Activated T-cell treated with anti-CD3 and anti-CD28 coated beads, Interleukin-2, amount 50 U/mL, for 4 hours (primary cell): Measurements from ENCODE around the gene MAGEA4. TPM values are rescaled to one million over a fixed set of nuclear protein-coding genes. Genes with fewer than 3 reads are reported as not detected.
"Not testable (repeated sequence)": the region's sequence is repeated elsewhere in the genome, so short reads cannot be mapped to it uniquely, and the experiment has no call there.

ENCODE experiments used
- ATAC-seq, 2 donors: fragments of 200-7000 bp; cut with Tn5 transposase; one replicate each; pipeline ENCODE4 v1.10.0; 2021
- DNase-seq: peaks from one replicate; pipeline ENCODE4 v3.0.0-alpha.2; 2020
- H3K27me3 Mint-ChIP-seq: one replicate; pipeline ENCODE4 v1.8.0; 2021; ENCODE audit warnings: low read depth, mixed read lengths
- H3K36me3 Mint-ChIP-seq: one replicate; pipeline ENCODE4 v1.8.0; 2022; ENCODE audit warnings: mixed read lengths; ENCODE audit not compliant: insufficient read depth
- H3K4me1 Mint-ChIP-seq: one replicate; pipeline ENCODE4 v1.8.0; 2021; ENCODE audit warnings: low read depth, mixed read lengths
- H3K4me3 Mint-ChIP-seq: one replicate; pipeline ENCODE4 v1.8.0; 2021; ENCODE audit warnings: mild to moderate bottlenecking, moderate library complexity, mixed read lengths
- H3K9me3 Mint-ChIP-seq: one replicate; pipeline ENCODE4 v1.8.0; 2021; ENCODE audit warnings: mixed read lengths
- total RNA-seq, 3 donors: library from RNA; stranded (reverse); gene quantifications; one replicate each; pipeline ENCODE4 v1.2.1, GENCODE V29; 2021

The MAGEA4 gene
- total RNA-seq, 3 donors from 2014 or later = not detected

DNA sequence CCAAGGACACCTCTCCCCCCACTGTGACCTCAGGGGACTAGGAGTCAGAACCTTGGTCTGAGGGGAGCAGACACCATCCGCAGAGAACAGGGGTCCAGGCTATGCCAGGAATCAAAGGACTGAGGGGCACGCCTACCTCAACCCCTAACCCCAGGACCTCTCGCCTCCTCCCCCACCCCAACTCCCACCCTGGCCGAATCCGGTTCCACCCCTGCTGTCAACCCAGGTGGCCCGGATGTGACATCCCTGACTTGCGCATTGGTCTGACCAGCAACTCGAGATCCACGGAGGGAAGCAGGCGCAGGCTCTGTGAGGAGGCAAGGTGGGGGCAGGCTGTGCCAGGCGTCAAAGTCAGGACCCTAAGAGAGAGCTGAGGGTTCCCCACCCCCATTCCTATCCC, 468 bp upstream of the MAGEA4 start:
- DNase-seq (no peak), ATAC-seq (no peak)
- no peaks in the 10 kb centered on the region for H3K9me3 Mint-ChIP-seq
- H3K4me1 Mint-ChIP-seq = no peaks in the 10 kb centered on the region
- H3K4me3 Mint-ChIP-seq = no peak overlapping the region
- H3K36me3 Mint-ChIP-seq = no peaks in the 10 kb centered on the region
- H3K27me3 Mint-ChIP-seq = no peaks in the 10 kb centered on the region

DNA sequence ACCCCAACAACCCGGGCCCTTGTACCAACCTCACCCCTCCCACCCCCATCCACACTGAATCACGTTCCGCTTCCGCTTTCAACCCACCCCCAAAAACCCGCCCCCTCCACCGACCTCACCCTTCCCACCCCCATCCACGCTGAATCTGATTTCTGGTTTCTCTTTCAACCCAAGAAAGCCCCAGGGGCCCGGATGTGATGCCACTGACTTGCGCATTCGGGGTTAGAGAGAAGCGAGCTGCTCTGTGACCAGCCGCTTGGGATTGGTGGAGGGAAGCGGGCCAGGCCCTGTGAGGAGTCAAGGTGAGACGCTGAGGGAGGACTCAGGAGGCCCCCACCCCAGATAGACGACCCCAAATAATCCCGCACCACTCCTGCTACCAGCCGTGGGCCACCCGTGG, 6.0 kb downstream of the MAGEA4 start:
- ATAC-seq, H3K36me3 Mint-ChIP-seq, H3K9me3 Mint-ChIP-seq, H3K27me3 Mint-ChIP-seq, DNase-seq, H3K4me1 Mint-ChIP-seq, H3K4me3 Mint-ChIP-seq: not testable (repeated sequence)

DNA sequence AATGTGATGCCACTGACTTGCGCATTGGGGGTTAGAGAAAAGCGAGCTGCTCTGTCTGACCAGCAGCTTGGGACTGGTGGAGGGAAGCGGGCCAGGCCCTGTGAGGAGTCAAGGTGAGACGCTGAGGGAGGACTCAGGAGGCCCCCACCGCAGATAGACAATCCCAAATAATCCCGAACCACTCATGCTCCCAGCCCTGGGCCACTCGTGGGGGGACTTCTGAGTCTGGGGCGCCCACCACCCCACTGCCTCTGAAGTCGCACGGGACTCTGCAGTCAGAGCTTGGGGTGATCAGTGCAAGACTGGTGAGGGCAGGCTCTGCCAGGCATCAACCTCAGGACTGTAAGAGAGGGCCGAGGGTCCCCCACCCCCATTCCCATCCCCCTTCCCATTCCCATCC, 6.9 kb downstream of the MAGEA4 start:
- DNase-seq (no peak), ATAC-seq (no peak)
- H3K4me1 Mint-ChIP-seq = no peaks in the 10 kb centered on the region
- H3K9me3 Mint-ChIP-seq = no peaks in the 10 kb centered on the region
- H3K27me3 Mint-ChIP-seq = no peaks in the 10 kb centered on the region
- no peak overlapping the region for H3K4me3 Mint-ChIP-seq
- no peaks in the 10 kb centered on the region for H3K36me3 Mint-ChIP-seq

DNA sequence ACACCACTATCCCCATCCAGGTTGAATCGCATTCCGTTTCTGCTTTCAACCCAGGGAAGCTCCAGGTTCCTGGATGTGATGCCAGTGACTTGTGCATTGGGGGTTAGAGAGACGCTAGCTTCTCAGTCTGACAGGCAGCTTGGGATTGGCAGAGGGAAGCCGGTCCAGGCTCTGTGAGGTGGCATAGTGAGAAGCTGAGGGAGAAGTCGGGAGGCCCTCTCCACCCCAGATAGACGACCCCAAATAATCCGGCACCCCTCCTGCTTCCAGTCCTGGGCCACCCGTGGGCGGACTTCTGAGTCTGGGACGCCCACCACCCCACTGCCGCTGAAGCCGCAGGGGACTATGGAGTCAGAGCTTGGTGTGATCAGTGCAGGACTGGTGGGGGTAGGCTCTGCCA, 7.4 kb downstream of the MAGEA4 start:
- no peak for ATAC-seq

DNA sequence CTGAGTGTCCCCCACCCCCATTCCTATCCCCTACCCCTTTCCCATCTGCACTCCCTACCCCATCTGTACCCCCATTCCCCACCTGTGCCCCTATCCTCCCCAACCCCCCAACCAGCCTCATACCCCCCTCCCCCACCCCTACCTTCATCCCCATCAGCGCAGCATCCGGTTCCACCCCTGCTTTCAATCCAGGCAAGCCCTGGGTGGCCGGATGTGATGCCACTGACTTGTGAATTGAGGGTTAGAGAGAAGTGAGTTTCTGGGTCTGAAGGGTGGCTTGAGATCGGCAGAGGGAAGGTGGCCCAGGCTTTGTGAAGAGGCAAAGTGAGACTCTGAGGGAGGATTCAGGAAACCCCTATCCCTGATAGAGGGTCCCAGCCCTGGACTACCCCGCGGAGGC, 7.8 kb downstream of the MAGEA4 start:
- Mint-ChIP-seq H3K36me3 (no peaks in the 10 kb centered on the region), H3K27me3 (no peaks in the 10 kb centered on the region), H3K9me3 (no peaks in the 10 kb centered on the region), H3K4me3 (no peak overlapping the region), H3K4me1 (no peaks in the 10 kb centered on the region)
- DNase-seq = no peak
- ATAC-seq = no peak

More for the DNA sequence above, 7.4 kb downstream of the MAGEA4 start:
- Mint-ChIP-seq H3K4me3 (no peak overlapping the region), H3K9me3 (no peaks in the 10 kb centered on the region), H3K27me3 (no peaks in the 10 kb centered on the region), H3K36me3 (no peaks in the 10 kb centered on the region), H3K4me1 (no peaks in the 10 kb centered on the region)
- no peak for DNase-seq

DNA sequence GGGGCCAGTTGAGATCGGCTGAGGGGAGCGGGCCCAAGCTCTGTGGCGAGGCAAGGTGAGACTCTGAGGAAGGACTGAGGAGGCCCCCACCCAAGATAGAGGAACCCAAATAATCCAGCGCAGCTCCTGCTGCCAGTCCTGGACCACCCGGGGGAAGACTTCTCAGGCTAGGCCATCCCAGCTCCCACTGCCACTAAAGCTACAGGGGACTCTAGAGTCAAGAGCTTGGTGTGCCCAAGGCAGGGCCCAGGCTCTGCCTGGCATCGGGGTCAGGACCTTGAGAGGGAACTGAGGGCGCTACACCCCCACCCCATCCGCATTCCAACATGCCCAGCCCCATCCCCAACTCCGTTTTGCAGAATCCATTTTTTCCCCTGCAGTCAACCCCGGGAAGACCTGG, 8.6 kb downstream of the MAGEA4 start:
- no peaks in the 10 kb centered on the region for H3K36me3 Mint-ChIP-seq
- no peak for ATAC-seq
- no peaks in the 10 kb centered on the region for H3K27me3 Mint-ChIP-seq
- no peak for DNase-seq
- no peaks in the 10 kb centered on the region for H3K4me1 Mint-ChIP-seq
- no peak overlapping the region for H3K4me3 Mint-ChIP-seq
- no peaks in the 10 kb centered on the region for H3K9me3 Mint-ChIP-seq

DNA sequence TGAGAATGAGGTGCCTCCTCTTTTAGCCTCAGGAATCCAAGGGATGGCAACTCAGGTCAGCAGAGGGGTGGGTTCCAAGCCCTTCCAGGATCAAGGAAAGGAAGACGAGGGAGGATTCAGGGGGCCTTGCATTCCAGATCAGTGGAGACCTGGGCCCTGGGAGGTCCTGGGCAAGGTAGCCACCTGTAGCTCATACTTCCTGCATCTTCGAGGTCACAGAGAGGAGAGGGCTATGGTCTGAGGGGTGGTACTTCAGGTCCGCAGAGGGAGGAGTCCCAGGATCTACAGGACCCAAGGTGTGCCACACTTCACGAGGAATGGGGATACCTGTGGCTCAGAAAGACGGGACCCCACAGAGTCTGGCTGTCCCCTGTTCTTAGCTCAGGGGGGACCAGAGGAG, 9.2 kb downstream of the MAGEA4 start:
- no peaks in the 10 kb centered on the region for H3K9me3 Mint-ChIP-seq
- ATAC-seq (no peak), DNase-seq (no peak)
- no peak overlapping the region for H3K4me3 Mint-ChIP-seq
- no peaks in the 10 kb centered on the region for H3K36me3 Mint-ChIP-seq
- H3K4me1 Mint-ChIP-seq = no peaks in the 10 kb centered on the region
- H3K27me3 Mint-ChIP-seq = no peaks in the 10 kb centered on the region

DNA sequence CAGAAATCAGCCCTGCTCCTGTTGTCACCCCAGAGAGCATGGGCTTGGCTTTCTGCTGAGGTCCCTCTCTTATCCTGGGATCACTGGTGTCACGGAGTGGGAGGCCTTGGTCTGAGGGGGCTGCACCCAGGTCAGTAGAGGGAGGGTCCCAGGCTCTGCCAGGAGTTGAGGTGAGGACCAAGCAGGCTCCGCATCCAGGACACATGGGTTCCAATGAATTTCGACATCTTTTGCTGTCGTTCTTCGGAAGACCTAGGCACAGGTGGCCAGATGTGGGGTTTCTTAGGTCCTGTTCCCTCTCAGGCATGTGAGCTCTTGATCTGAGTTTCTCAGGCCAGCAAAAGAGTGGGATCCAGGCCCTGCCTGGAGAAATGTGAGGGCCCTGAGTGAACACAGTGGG, 10.0 kb downstream of the MAGEA4 start:
- H3K9me3 Mint-ChIP-seq = no peaks in the 10 kb centered on the region
- no peak overlapping the region for H3K4me3 Mint-ChIP-seq
- ATAC-seq (no peak), DNase-seq (no peak)
- no peaks in the 10 kb centered on the region for H3K27me3 Mint-ChIP-seq
- H3K36me3 Mint-ChIP-seq = no peaks in the 10 kb centered on the region
- H3K4me1 Mint-ChIP-seq = no peaks in the 10 kb centered on the region

DNA sequence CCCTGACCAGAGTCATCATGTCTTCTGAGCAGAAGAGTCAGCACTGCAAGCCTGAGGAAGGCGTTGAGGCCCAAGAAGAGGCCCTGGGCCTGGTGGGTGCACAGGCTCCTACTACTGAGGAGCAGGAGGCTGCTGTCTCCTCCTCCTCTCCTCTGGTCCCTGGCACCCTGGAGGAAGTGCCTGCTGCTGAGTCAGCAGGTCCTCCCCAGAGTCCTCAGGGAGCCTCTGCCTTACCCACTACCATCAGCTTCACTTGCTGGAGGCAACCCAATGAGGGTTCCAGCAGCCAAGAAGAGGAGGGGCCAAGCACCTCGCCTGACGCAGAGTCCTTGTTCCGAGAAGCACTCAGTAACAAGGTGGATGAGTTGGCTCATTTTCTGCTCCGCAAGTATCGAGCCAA, 11.0 kb downstream of the MAGEA4 start:
- ATAC-seq (no peak), DNase-seq (no peak)
- Mint-ChIP-seq H3K9me3 (no peaks in the 10 kb centered on the region), H3K27me3 (no peaks in the 10 kb centered on the region), H3K4me1 (no peaks in the 10 kb centered on the region), H3K36me3 (no peaks in the 10 kb centered on the region), H3K4me3 (no peak overlapping the region)

DNA sequence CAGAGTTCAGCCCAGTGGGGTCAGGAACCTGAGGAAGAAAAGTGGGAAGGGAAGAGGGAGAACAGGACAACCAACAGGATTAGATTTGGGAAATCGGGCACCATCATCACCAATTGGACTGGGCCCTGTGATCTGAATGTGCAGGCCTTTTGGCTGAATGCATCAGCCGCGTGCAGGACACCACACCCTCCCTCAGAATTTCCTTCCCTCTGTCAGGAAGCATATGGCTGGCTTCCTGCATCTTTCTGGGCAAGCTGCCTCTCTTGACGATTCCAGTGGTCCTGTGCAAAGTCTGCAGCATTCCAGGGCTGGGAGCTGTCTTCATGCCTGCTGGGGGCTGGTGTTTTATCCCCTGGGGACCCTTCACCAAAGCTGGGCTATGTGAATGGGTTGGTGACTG, 16.4 kb downstream of the MAGEA4 start:
- DNase-seq (no peak), ATAC-seq (no peak)
- H3K9me3 Mint-ChIP-seq = no peaks in the 10 kb centered on the region
- no peaks in the 10 kb centered on the region for H3K4me1 Mint-ChIP-seq
- H3K36me3 Mint-ChIP-seq = no peaks in the 10 kb centered on the region
- no peaks in the 10 kb centered on the region for H3K27me3 Mint-ChIP-seq
- H3K4me3 Mint-ChIP-seq = no peak overlapping the region

DNA sequence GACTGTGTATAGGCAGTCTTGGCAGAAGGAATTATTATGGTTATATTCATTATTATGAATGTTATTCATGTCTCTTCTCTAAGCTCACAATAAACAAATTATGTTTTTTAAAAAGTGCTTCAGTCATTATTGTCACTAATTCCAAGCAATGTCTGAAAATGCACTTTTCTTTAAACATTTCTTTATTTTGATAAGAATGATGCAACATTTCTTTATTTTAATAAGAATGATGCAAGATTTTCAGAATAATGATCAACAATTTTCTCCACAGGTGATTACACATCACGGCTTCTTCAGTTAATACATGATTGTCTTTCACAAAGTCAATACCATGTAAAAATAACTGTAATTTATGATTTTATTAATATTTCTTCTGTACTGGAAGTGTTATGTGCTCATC, 22.7 kb downstream of the MAGEA4 start:
- no peaks in the 10 kb centered on the region for H3K9me3 Mint-ChIP-seq
- DNase-seq = no peak
- no peak for ATAC-seq
- H3K36me3 Mint-ChIP-seq = no peaks in the 10 kb centered on the region
- no peaks in the 10 kb centered on the region for H3K27me3 Mint-ChIP-seq
- H3K4me1 Mint-ChIP-seq = no peaks in the 10 kb centered on the region
- H3K4me3 Mint-ChIP-seq = no peak overlapping the region

DNA sequence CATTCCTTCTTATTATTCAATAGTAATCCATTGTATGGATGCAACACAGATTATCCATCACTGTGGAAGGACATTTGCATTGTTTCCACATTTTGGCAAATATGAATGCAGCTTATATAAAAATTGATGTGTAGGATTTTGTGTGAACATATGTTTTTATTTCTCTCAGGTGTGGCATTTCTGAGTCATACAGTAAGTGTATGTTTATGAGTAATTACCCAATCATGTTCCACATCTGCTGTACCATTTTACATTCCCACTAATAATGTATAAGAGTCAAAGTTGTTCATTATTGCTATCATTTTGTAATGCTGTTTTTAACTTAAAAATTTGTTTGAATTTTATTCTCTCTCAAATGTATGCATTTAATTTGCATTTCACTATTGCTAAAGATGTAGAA, 25.5 kb downstream of the MAGEA4 start:
- DNase-seq (no peak), ATAC-seq (no peak)
- no peaks in the 10 kb centered on the region for H3K27me3 Mint-ChIP-seq
- no peaks in the 10 kb centered on the region for H3K9me3 Mint-ChIP-seq
- H3K4me1 Mint-ChIP-seq = no peaks in the 10 kb centered on the region
- H3K4me3 Mint-ChIP-seq = no peak overlapping the region
- no peaks in the 10 kb centered on the region for H3K36me3 Mint-ChIP-seq

DNA sequence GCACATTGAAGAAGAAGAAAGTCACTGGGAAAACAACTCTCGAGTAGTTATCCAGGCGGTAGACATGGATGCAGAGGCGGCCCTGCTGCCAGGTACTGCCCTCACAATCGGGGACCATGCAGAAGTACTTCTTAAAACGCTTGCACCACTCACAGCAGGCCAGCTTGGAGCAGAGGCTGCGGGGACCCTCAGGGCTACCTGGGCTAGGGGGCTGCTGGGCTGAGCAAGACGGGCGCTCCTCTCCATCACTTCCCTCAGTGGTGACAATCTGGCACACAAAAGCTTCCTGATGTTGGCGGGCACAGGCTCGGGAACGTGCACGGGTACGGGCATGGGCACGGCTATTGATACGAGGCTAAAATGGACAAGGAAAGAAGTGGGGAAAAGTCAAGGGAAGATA, 42.0 kb downstream of the MAGEA4 start:
- no peaks in the 10 kb centered on the region for H3K27me3 Mint-ChIP-seq
- no peaks in the 10 kb centered on the region for H3K4me1 Mint-ChIP-seq
- no peaks in the 10 kb centered on the region for H3K36me3 Mint-ChIP-seq
- H3K9me3 Mint-ChIP-seq = no peaks in the 10 kb centered on the region
- no peak for ATAC-seq
- no peak overlapping the region for H3K4me3 Mint-ChIP-seq
- DNase-seq = no peak

DNA sequence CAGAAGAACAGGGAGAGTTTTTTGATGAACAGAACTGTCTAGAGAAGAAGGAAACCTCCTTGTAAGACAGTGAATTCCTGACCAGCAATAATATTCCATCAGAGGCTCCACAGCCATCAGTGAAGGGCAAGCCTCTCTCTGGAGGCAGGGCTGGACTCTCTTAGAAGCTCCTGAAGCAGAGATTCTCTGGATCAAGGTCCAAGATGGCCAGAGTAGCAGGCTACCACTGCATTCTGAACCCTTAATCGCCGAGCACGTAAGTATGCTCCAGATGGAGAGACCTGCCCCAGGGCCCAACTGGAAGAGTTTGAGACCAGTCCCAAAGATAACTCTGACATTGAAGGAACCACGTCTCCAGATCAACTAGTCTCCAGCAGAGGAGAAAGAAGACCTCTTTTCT, 45.4 kb downstream of the MAGEA4 start:
- Mint-ChIP-seq H3K4me3 (no peak overlapping the region), H3K36me3 (no peaks in the 10 kb centered on the region), H3K9me3 (peaks cover 4% of the 10 kb centered on the region), H3K4me1 (no peaks in the 10 kb centered on the region), H3K27me3 (no peaks in the 10 kb centered on the region)
- DNase-seq (no peak), ATAC-seq (no peak)

DNA sequence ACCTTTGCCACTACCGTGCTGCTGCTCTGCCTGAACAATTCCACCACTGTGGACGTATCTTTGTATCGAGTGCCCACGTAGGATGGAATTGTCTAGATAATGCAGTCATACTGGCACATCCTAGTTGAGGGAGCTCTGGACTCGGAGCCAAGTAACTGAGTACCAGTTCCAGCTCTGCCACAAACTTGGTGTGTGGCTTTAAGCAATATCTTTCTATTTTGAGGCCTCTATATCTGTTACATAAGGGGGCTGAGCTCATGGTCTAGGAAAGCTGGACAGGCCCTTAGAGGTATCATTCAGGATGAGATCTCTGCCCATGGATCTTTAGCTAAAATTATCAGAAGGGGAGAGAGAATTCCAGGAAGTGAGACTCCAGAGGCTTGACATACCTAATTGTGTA, 49.3 kb downstream of the MAGEA4 start:
- Mint-ChIP-seq H3K9me3 (peaks cover 4% of the 10 kb centered on the region), H3K36me3 (no peaks in the 10 kb centered on the region), H3K4me3 (no peak overlapping the region), H3K27me3 (no peaks in the 10 kb centered on the region), H3K4me1 (no peaks in the 10 kb centered on the region)
- ATAC-seq = no peak
- no peak for DNase-seq

DNA sequence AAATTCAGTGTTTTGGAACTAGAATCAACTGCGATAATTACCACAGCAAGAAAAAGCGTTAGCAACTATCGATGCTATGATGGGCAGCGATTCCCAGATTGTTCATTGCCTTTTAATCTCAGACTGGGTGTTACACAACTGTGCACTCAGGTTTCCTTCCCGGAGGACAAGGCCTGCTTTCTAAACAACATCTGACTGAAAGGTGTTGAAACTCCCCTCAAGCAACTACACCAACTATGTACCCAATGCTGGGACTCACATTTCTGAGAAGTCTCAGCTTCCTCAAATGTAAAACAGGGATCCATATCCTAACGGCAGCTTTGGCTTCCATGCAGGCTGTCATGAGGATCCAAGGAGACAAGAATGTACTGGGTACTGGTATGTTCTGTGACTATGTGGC, 53.5 kb downstream of the MAGEA4 start:
- DNase-seq = no peak
- H3K4me3 Mint-ChIP-seq = no peak overlapping the region
- no peaks in the 10 kb centered on the region for H3K4me1 Mint-ChIP-seq
- ATAC-seq = no peak
- no peaks in the 10 kb centered on the region for H3K36me3 Mint-ChIP-seq
- H3K9me3 Mint-ChIP-seq = no peaks in the 10 kb centered on the region
- H3K27me3 Mint-ChIP-seq = no peaks in the 10 kb centered on the region
